Karpas-422 (cell line): ENCODE measurements around the gene CSTA. TPM values are rescaled to one million over a fixed set of nuclear protein-coding genes. Genes with fewer than 3 reads are reported as not detected.

ENCODE experiments used
- DNase-seq: peaks from one replicate; pipeline ENCODE4 v3.0.0-alpha.2; 2015
- H2AFZ ChIP-seq: fragments of 200-600 bp; sonication (generic); 2 replicates; pipeline ENCODE4 v1.6.1; 2014; ENCODE audit warnings: antibody characterized with exemption, low read length, mixed read lengths
- H3K27ac ChIP-seq: fragments of 200-600 bp; sonication (generic); 2 replicates; pipeline ENCODE4 v1.5.1; 2014; ENCODE audit warnings: mild to moderate bottlenecking, low read length, moderate library complexity
- H3K27me3 ChIP-seq: fragments of 200-600 bp; sonication (generic); 2 replicates; pipeline ENCODE4 v1.6.1; 2014; ENCODE audit warnings: low read length, mixed read lengths
- H3K36me3 ChIP-seq: fragments of 200-600 bp; sonication (generic); 2 replicates; pipeline ENCODE4 v1.6.1; 2014; ENCODE audit warnings: low read length, mixed read lengths; ENCODE audit not compliant: insufficient read depth
- H3K4me1 ChIP-seq: fragments of 200-600 bp; sonication (generic); 2 replicates; pipeline ENCODE4 v1.6.1; 2014; ENCODE audit warnings: mild to moderate bottlenecking, low read length, mixed read lengths
- H3K4me2 ChIP-seq: fragments of 200-600 bp; sonication (generic); 2 replicates; pipeline ENCODE4 v1.6.1; 2014; ENCODE audit warnings: low read length, low read depth, mild to moderate bottlenecking; ENCODE audit not compliant: poor library complexity, severe bottlenecking
- H3K4me3 ChIP-seq: fragments of 200-600 bp; sonication (generic); 2 replicates; pipeline ENCODE4 v1.5.1; 2014; ENCODE audit warnings: mild to moderate bottlenecking, antibody characterized with exemption, low read length, mixed read lengths
- H3K79me2 ChIP-seq: fragments of 200-600 bp; sonication (generic); 2 replicates; pipeline ENCODE4 v1.6.1; 2014; ENCODE audit warnings: mild to moderate bottlenecking, low read length, mixed read lengths
- H3K9ac ChIP-seq: fragments of 200-600 bp; sonication (generic); 2 replicates; pipeline ENCODE4 v1.6.0; 2014; ENCODE audit warnings: low read length
- H3K9me2 ChIP-seq: fragments of 200-600 bp; sonication (generic), shearing (Covaris generic); replicated peaks from 2 replicates; pipeline ENCODE4 v1.6.0; 2014; ENCODE audit warnings: mild to moderate bottlenecking, low read length, moderate library complexity; ENCODE audit not compliant: insufficient read depth
- H3K9me3 ChIP-seq: fragments of 300-700, 200-600 bp; sonication (generic); 2 replicates; pipeline ENCODE4 v1.6.1; 2014; ENCODE audit warnings: low read length, mixed read lengths
- H4K20me1 ChIP-seq: fragments of 200-600 bp; sonication (generic); 2 replicates; pipeline ENCODE4 v1.6.1; 2014; ENCODE audit warnings: mild to moderate bottlenecking, antibody characterized with exemption, low read length, low read depth; ENCODE audit not compliant: insufficient read depth
- total RNA-seq: library from RNA; depleted of rRNA; stranded (reverse); fragments of >200 nt; shearing (Covaris generic); gene quantifications from 2 replicates; pipeline ENCODE4 v1.2.3, GENCODE V29; 2014; ENCODE audit warnings: low replicate concordance

CSTA gene
- total RNA-seq, 1 experiment from 2014 or later: 10.5 TPM

DNA sequence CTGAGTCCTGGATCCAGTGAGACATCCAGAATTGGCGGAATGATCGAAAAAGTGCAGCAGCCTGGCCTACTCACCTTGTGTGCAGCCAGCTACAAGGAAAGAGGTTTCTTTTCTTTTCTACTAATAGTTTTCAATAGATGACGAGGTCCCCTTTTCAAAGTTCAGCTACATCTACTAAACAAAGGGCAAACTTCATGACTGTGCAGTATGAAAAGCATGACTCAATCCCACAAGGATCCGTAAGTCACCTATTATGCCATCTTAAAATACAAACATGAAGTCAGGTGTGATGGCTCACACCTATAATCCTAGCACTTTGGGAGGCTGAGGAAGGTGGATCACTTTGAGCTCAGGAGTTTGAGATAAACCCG lies 41.3 kb downstream of the CSTA start:
- Histone ChIP-seq H3K4me2 (no peak overlapping the region), H3K4me1 (no peaks in the 10 kb centered on the region), H3K27me3 (no peaks in the 10 kb centered on the region)

DNA sequence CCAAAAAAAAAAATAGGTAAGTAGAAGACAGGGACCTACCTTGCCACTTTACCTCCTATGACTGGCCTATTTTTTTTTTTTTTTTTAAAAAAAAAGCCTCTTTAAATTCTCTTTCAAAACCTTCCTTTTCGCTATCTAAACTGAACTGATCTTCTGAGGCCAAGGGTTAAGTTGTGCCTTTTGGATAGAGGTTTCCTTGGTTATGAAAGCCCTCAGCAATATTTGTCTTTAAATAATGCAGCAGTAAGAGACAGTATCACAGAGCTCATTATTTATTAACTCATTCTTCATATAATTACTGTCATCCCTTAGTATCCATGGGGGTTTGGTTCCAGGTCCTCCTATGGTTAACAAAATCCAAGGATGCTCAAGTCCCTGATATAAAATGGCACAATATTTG lies 49.0 kb downstream of the CSTA start:
- H2AFZ ChIP-seq: no peak overlapping the region
- H3K4me3 ChIP-seq: no peak overlapping the region
- H3K9me3 ChIP-seq: no peaks in the 10 kb centered on the region
- H3K79me2 ChIP-seq: peaks cover 90% of the 10 kb centered on the region
- H3K27me3 ChIP-seq: no peaks in the 10 kb centered on the region
- H3K4me1 ChIP-seq: no peaks in the 10 kb centered on the region
- H3K9ac ChIP-seq: no peak overlapping the region
- no peak for DNase-seq
- no peak overlapping the region for H3K27ac ChIP-seq
- peaks cover 26% of the 10 kb centered on the region for H3K36me3 ChIP-seq
- H3K9me2 ChIP-seq: no peaks in the 10 kb centered on the region
- no peak overlapping the region for H3K4me2 ChIP-seq
- H4K20me1 ChIP-seq: no peaks in the 10 kb centered on the region

More for the DNA sequence above, 41.3 kb downstream of the CSTA start:
- Histone ChIP-seq H3K27ac (no peak overlapping the region), H3K4me3 (no peak overlapping the region), H2AFZ (no peak overlapping the region), H3K9ac (no peak overlapping the region), H4K20me1 (no peaks in the 10 kb centered on the region), H3K9me3 (no peaks in the 10 kb centered on the region), H3K9me2 (no peaks in the 10 kb centered on the region), H3K36me3 (peaks cover 75% of the 10 kb centered on the region; the same call in 1 of the 2 replicates), H3K79me2 (peaks cover 21% of the 10 kb centered on the region)
- no peak for DNase-seq

DNA sequence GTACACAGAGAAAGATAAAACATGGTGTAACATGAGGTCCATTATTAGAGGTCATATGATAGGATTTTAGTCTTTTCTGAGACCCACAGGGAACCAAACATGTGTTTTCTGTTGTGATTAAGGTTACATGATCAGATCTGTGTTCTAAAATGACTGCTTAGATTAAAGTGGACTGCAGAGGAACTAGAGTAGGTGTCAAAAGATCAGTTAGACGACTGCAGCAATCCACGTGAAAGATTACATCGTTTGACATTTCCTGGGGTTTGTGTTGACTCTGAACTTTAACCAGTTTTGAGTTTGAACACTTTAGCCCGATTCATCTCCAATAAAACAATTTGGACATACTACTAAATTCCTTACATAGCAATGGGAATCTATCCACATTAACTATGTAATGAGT lies 52.9 kb downstream of the CSTA start:
- H3K9me3 ChIP-seq: no peaks in the 10 kb centered on the region
- no peak overlapping the region for H2AFZ ChIP-seq
- no peaks in the 10 kb centered on the region for H4K20me1 ChIP-seq
- H3K27ac ChIP-seq: peak overlapping the region; percentile 38; the same call in 1 of the 2 replicates
- H3K9me2 ChIP-seq: no peaks in the 10 kb centered on the region
- peaks cover 100% of the 10 kb centered on the region for H3K79me2 ChIP-seq
- H3K4me2 ChIP-seq: no peak overlapping the region
- H3K4me3 ChIP-seq: no peak overlapping the region
- H3K36me3 ChIP-seq: peaks cover 32% of the 10 kb centered on the region
- DNase-seq: no peak
- H3K9ac ChIP-seq: no peak overlapping the region
- H3K27me3 ChIP-seq: no peaks in the 10 kb centered on the region
- peaks cover 25% of the 10 kb centered on the region for H3K4me1 ChIP-seq

DNA sequence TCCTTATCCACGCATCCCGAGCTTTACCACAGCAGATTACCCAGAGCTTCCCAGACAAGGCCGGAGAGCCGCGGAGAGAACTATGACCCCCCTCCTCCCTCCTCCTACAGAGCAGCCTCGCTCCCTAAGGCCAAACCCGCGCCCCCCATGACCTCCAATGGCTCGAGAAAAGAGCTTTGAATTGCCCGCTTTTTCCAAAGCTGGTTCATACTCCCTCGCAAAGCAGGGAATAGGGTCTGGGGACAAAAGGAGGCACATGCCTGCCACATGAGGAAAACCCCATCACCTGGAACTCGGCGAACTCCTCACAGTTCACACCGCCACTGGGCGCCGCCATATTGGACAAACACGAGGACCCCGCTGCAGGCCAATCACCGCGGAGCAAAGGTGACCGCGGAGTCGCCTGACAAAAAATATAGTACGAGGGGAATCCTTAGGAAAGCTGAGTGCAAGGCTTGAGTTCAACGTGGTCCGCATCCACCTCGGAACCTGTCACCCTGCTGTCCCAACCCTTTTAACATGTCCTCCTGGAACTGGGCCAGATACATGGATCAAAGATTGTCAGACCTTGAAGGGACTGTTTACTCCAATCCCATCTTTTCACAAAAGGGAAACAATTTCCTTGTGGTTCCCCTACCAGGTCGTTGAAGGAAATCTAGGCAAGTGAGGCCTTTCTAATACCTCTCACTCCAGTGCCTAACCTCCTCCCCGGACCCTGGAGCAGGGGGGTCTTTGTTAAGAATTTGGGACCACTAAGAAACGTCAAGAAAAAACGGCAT lies 58.0 kb downstream of the CSTA start, which contains the start of gene MIX23:
MIX23 (minus strand) TSS at position 344 of the 779 bp plus-strand sequence; CDS start at position 337, 7 bp downstream.
- Histone ChIP-seq H3K79me2 (peaks cover 98% of the 10 kb centered on the region), H3K9me3 (no peaks in the 10 kb centered on the region), H3K4me1 (peaks cover 62% of the 10 kb centered on the region)

DNA sequence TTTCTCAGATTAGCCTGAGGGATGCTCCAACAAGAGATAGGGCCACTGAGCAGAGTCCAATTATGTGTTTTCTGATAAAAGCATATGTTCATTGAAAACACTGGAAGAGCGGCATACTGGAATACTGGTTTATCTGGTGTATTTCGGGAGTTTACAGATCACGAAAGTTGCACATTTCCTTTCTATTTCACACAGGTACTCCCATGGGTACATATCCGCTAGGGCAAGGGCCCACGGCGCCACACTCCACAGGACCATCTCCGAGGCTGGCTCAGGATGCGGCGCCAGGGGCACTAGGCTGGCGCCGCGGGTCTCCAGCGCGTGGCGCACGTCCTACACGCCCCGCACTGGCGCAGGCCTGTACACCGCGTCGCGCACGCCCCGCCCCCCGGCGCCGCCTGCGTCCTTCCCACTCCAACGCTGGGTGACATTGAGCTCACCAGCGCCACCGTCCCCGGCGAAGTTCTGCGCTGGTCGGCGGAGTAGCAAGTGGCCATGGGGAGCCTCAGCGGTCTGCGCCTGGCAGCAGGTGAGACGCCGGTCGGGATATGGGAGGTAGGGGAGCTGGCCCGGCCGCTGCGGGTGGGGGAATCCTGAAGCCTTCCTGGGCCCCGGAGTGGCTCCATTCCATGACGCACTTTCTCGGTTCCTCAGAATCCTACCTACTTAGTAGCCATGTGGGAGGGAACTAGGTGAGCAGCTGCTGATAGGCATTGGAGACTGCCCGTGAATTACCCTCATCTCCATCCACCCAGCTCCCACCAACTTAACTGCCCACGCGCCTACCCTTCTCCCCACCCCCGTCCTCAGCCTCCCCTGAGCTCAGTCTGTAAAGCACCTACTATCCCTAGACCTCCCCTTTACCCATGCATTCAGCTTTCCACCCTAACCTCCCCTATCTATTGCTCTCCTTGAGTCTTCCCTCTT lies 59.0 kb downstream of the CSTA start, which contains the start of gene FAM162A:
FAM162A (plus strand) TSS at position 412 of the 927 bp plus-strand sequence; CDS start at position 496, 84 bp downstream.
- Histone ChIP-seq H3K27me3 (no peaks in the 10 kb centered on the region), H3K36me3 (peaks cover 54% of the 10 kb centered on the region), H3K9me3 (no peaks in the 10 kb centered on the region), H3K27ac (peak within 1 kb of the TSS; percentile 78), H3K4me1 (peaks cover 71% of the 10 kb centered on the region), H2AFZ (peak within 1 kb of the TSS; percentile 68), H3K4me3 (peak within 1 kb of the TSS; percentile 88), H3K9me2 (no peaks in the 10 kb centered on the region), H3K4me2 (peak within 1 kb of the TSS; percentile 92), H3K79me2 (peaks cover 98% of the 10 kb centered on the region), H4K20me1 (no peaks in the 10 kb centered on the region), H3K9ac (peak within 1 kb of the TSS; percentile 90)
- DNase-seq: peak; percentile 98

More for the DNA sequence above, 58.0 kb downstream of the CSTA start, which contains the start of gene MIX23:
- H3K27me3 ChIP-seq: no peaks in the 10 kb centered on the region
- peak within 1 kb of the TSS; percentile 78 for H3K27ac ChIP-seq
- H3K4me3 ChIP-seq: peak within 1 kb of the TSS; percentile 88
- peak within 1 kb of the TSS; percentile 90 for H3K9ac ChIP-seq
- no peaks in the 10 kb centered on the region for H3K9me2 ChIP-seq
- DNase-seq: peak; percentile 95
- no peaks in the 10 kb centered on the region for H4K20me1 ChIP-seq
- peak within 1 kb of the TSS; percentile 92 for H3K4me2 ChIP-seq
- H2AFZ ChIP-seq: peak within 1 kb of the TSS; percentile 56
- peaks cover 58% of the 10 kb centered on the region for H3K36me3 ChIP-seq

DNA sequence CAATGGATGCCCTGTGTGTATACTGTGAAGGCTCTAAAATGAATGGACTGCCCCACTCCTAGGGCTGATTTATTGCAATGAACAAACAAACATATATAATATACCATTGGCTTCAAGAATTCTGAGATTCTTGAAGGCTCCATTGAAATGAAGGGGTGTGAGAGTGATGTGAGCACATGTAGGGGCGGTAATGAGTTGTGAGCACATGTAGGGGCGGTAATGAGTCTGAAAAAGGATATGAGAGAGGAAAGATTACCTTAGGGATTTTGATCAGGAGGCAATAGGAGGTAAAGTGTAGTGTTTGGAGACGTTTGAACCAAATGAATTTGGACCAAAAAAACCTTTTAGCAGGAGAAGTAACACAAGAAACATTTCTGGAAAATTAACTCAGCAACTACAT lies 62.7 kb downstream of the CSTA start:
- DNase-seq: no peak
- Histone ChIP-seq H2AFZ (no peak overlapping the region), H3K27me3 (no peaks in the 10 kb centered on the region), H3K9me2 (no peaks in the 10 kb centered on the region), H3K4me3 (no peak overlapping the region), H3K4me1 (peaks cover 67% of the 10 kb centered on the region), H4K20me1 (no peaks in the 10 kb centered on the region), H3K9ac (no peak overlapping the region), H3K4me2 (peak overlapping the region; percentile 92), H3K9me3 (no peaks in the 10 kb centered on the region), H3K79me2 (peaks cover 94% of the 10 kb centered on the region), H3K27ac (no peak overlapping the region), H3K36me3 (peaks cover 50% of the 10 kb centered on the region)

DNA sequence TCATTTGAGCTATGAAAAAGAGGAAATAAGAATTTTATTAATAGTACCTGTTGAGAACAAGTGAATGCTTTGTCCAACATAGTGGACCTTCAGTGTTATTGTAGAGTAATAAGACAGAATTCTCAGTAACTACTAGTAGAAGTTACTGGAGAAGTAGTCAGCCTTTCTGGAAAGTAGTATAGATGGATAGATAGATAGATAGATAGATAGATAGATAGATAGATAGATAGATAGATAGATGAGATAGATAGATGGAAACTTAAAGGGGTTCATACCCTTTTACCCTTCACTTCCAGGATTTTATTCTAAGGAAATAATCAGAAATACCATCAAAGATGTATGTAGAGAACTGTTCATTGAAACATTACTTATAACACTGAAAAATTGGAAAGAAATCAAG lies 64.1 kb downstream of the CSTA start:
- no peak for DNase-seq
- H3K27me3 ChIP-seq: no peaks in the 10 kb centered on the region
- no peak overlapping the region for H3K9ac ChIP-seq
- H3K79me2 ChIP-seq: peaks cover 96% of the 10 kb centered on the region
- no peak overlapping the region for H2AFZ ChIP-seq
- no peaks in the 10 kb centered on the region for H4K20me1 ChIP-seq
- H3K4me1 ChIP-seq: peaks cover 72% of the 10 kb centered on the region
- no peak overlapping the region for H3K4me2 ChIP-seq
- peak overlapping the region; percentile 28 for H3K27ac ChIP-seq
- H3K4me3 ChIP-seq: no peak overlapping the region
- peaks cover 63% of the 10 kb centered on the region for H3K36me3 ChIP-seq
- no peaks in the 10 kb centered on the region for H3K9me2 ChIP-seq
- no peaks in the 10 kb centered on the region for H3K9me3 ChIP-seq

DNA sequence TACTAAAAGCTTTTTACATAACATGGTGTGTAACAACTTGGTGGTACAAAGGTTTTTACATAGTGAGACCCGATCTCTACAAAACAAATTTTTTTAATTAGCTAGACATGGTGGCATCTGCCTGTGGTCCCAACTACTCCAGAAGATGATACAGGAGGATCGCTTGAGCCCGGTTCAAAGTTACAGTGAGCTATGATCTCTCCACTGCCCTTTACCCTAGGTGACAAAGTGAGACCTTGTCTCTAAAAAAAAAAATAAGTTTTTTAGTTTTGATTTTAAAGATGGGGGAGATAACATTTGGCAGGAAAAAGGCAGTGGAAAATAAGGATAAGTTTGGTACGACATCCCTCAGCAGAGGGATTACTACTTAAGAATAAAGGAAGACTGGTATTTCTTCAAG lies 64.8 kb downstream of the CSTA start:
- Histone ChIP-seq H3K9me3 (no peaks in the 10 kb centered on the region), H4K20me1 (no peaks in the 10 kb centered on the region), H3K36me3 (peaks cover 70% of the 10 kb centered on the region), H3K9ac (no peak overlapping the region), H3K4me1 (peaks cover 78% of the 10 kb centered on the region), H3K4me3 (no peak overlapping the region), H3K27ac (no peak overlapping the region), H2AFZ (no peak overlapping the region), H3K4me2 (no peak overlapping the region), H3K79me2 (peaks cover 96% of the 10 kb centered on the region), H3K27me3 (no peaks in the 10 kb centered on the region), H3K9me2 (no peaks in the 10 kb centered on the region)
- DNase-seq: no peak
